Measurements from ENCODE around the gene CWC25. TPM values are rescaled to one million over a fixed set of nuclear protein-coding genes. Genes with fewer than 3 reads are reported as not detected.
A peak's percentile ranks its signal among the peaks of the same experiment; 100 is the strongest.

The CWC25 gene
- total and polyA plus RNA-seq, 9 of the 15 experiments (the other 6 are each of a cell fraction or from before 2014, with no cell fraction given) = 16.5 to 27.4 (median 23.0) TPM

- TF ChIP-seq, protein P1, sequence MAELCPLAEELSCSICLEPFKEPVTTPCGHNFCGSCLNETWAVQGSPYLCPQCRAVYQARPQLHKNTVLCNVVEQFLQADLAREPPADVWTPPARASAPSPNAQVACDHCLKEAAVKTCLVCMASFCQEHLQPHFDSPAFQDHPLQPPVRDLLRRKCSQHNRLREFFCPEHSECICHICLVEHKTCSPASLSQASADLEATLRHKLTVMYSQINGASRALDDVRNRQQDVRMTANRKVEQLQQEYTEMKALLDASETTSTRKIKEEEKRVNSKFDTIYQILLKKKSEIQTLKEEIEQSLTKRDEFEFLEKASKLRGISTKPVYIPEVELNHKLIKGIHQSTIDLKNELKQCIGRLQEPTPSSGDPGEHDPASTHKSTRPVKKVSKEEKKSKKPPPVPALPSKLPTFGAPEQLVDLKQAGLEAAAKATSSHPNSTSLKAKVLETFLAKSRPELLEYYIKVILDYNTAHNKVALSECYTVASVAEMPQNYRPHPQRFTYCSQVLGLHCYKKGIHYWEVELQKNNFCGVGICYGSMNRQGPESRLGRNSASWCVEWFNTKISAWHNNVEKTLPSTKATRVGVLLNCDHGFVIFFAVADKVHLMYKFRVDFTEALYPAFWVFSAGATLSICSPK (IDR thresholded peaks at IDR 0.05; ENCODE audit: borderline replicate concordance) = no peak
- TF ChIP-seq TCF7 (IDR thresholded peaks at IDR 0.05; ENCODE audit: borderline replicate concordance) (0 out of 2 replicates have a peak, but pooled peaks have one; percentile 1), HNRNPUL1 (IDR thresholded peaks at IDR 0.05; ENCODE audit: low read length) (no peak), CSDE1 (IDR thresholded peaks at IDR 0.05) (peak in 1 of 2 experiments; percentile 75; a peak in 1 of 4 replicates), GATAD2B (IDR thresholded peaks at IDR 0.05; ENCODE audit: borderline replicate concordance) (peak; percentile 57; the same call in 1 of the 2 replicates), ZNF395 (CRISPR knock-in tag; IDR thresholded peaks at IDR 0.05) (no peak), GTF2F1 (IDR thresholded peaks at IDR 0.05; ENCODE audit: low read depth, low read length) (no peak), BMI1 (IDR thresholded peaks at IDR 0.05; ENCODE audit: low read length) (no peak), KLF10 (CRISPR knock-in tag; IDR thresholded peaks at IDR 0.05) (no peak), SIN3B (IDR thresholded peaks at IDR 0.05; ENCODE audit: low read depth) (no peak), PHB2 (IDR thresholded peaks at IDR 0.05; ENCODE audit: low read depth) (peak; percentile 57; the same call in 1 of the 2 replicates), TCFL5 (CRISPR knock-in tag; conservative IDR thresholded peaks at IDR 0.05) (no peak), BRD9 (IDR thresholded peaks at IDR 0.05; ENCODE audit: low read depth, partially characterized antibody) (peak; percentile 95), ILF3 (IDR thresholded peaks at IDR 0.05; ENCODE audit: borderline replicate concordance) (no peak), MXI1 (IDR thresholded peaks at IDR 0.05; ENCODE audit: low read depth, low read length) (no peak), PHF21A (IDR thresholded peaks at IDR 0.05; ENCODE audit: borderline replicate concordance, low read depth) (no peak), ZNF551 (CRISPR knock-in tag; IDR thresholded peaks at IDR 0.05) (no peak)
- TF ChIP-seq, protein P2, sequence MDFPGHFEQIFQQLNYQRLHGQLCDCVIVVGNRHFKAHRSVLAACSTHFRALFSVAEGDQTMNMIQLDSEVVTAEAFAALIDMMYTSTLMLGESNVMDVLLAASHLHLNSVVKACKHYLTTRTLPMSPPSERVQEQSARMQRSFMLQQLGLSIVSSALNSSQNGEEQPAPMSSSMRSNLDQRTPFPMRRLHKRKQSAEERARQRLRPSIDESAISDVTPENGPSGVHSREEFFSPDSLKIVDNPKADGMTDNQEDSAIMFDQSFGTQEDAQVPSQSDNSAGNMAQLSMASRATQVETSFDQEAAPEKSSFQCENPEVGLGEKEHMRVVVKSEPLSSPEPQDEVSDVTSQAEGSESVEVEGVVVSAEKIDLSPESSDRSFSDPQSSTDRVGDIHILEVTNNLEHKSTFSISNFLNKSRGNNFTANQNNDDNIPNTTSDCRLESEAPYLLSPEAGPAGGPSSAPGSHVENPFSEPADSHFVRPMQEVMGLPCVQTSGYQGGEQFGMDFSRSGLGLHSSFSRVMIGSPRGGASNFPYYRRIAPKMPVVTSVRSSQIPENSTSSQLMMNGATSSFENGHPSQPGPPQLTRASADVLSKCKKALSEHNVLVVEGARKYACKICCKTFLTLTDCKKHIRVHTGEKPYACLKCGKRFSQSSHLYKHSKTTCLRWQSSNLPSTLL (IDR thresholded peaks at IDR 0.05) = peak; percentile 70; the same call in 1 of the 2 replicates
Observed at GRCh38 chr17:38867179-38867967, 42.3 kb upstream of the CWC25 start (continued).

All from K562 (cell line).